ENCODE measurements around the gene HIF1A.
A peak's percentile ranks its signal among the peaks of the same experiment; 100 is the strongest.

HIF1A gene

GRCh38 chr14:61698206-61698980 is 3.1 kb downstream of the HIF1A start:
- TF ChIP-seq CTCF (IDR thresholded peaks at IDR 0.05; ENCODE audit: low read length, missing control alignments): no peak
- DNase-seq (ENCODE audit: low read depth): peak; percentile 72
- H3K4me3 ChIP-seq (replicated peaks; ENCODE audit: low read depth, low read length): peak overlapping the region; percentile 71

- no peak for TF ChIP-seq CTCF (IDR thresholded peaks at IDR 0.05; ENCODE audit: low read length, missing control alignments)
- peak; percentile 64 for DNase-seq (ENCODE audit: low read depth)
- peak overlapping the region; percentile 71 for H3K4me3 ChIP-seq (replicated peaks; ENCODE audit: low read depth, low read length)
Measured at GRCh38 chr14:61699027-61699426, 3.7 kb downstream of the HIF1A start.

GRCh38 chr14:61700104-61700886 is 5.0 kb downstream of the HIF1A start:
- TF ChIP-seq CTCF (IDR thresholded peaks at IDR 0.05; ENCODE audit: low read length, missing control alignments): no peak
- H3K4me3 ChIP-seq (replicated peaks; ENCODE audit: low read depth, low read length): peak overlapping the region; percentile 71
- DNase-seq (ENCODE audit: low read depth): peak; percentile 61

GRCh38 chr14:61701946-61702345 is 6.6 kb downstream of the HIF1A start:
- no peak for TF ChIP-seq CTCF (IDR thresholded peaks at IDR 0.05; ENCODE audit: low read length, missing control alignments)
- peak; percentile 39 for DNase-seq (ENCODE audit: low read depth)
- peak overlapping the region; percentile 71 for H3K4me3 ChIP-seq (replicated peaks; ENCODE audit: low read depth, low read length)

GRCh38 chr14:61703342-61704129 is 8.2 kb downstream of the HIF1A start:
- H3K4me3 ChIP-seq (replicated peaks; ENCODE audit: low read depth, low read length): peak overlapping the region; percentile 71
- peak; percentile 33 for DNase-seq (ENCODE audit: low read depth)
- no peak for TF ChIP-seq CTCF (IDR thresholded peaks at IDR 0.05; ENCODE audit: low read length, missing control alignments)

GRCh38 chr14:61704554-61704953 is 9.2 kb downstream of the HIF1A start:
- peak; percentile 53 for DNase-seq (ENCODE audit: low read depth)
- no peak for TF ChIP-seq CTCF (IDR thresholded peaks at IDR 0.05; ENCODE audit: low read length, missing control alignments)
- H3K4me3 ChIP-seq (replicated peaks; ENCODE audit: low read depth, low read length): peak overlapping the region; percentile 71
